H4 (cell line): Measurements from ENCODE around the gene THSD8. TPM values are rescaled to one million over a fixed set of nuclear protein-coding genes. Genes with fewer than 3 reads are reported as not detected.
"Not testable (repeated sequence)": the region's sequence is repeated elsewhere in the genome, so short reads cannot be mapped to it uniquely, and the experiment has no call there.

Experiments
- DNase-seq: peaks from one replicate; pipeline ENCODE4 v3.0.0-alpha.2; 2015; ENCODE audit warnings: low spot score
- total RNA-seq: library from RNA; depleted of rRNA; stranded (reverse); fragments of >200 nt; shearing (Covaris generic); gene quantifications from 2 replicates; pipeline ENCODE4 v1.2.3, GENCODE V29; 2014

Gene THSD8
- total RNA-seq, 1 experiment from 2014 or later, result not detected

DNA sequence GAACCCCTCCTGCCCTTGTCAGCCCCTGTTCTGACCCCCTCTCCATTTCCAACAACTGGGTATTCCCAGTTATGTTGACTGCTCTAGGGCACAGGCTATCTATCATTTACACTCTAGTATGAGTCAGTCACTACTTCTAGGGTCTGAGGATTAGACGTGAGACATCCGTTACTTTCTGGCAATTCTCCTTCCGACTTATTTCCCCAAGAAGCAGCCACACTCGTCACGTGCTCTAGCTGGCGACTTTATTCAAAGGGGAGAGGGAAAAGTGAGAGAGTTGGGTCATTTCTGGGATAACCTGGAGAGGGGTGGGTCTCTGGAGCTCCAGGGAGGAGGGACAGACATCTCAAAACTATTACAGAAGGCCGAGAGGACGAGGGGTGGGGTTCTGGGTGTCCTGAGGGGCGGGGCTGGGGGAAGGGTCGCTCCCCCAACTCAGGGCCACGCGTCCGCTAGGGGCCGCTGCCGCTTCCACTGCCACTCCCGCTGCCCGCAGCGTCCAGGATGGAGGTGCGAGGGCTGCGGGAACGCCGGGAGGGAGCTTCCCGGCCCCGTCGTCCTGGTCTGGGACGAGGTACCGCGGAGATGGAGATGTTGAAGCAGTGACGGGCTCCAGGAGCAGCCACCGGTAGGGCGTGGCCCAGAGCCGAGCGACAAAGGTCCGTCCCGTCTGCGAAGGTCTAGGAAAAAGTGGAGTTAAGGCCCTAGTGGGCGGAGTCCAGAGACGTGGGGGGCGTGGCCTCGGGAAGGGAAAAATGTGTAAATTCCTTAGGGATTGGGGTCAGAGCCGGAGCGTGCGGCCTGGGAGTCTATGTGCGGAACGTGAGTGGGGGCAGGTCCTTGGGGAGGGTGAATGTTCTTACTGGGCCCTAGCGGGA is 23.6 kb downstream of the THSD8 start:
- DNase-seq, result no peak

DNA sequence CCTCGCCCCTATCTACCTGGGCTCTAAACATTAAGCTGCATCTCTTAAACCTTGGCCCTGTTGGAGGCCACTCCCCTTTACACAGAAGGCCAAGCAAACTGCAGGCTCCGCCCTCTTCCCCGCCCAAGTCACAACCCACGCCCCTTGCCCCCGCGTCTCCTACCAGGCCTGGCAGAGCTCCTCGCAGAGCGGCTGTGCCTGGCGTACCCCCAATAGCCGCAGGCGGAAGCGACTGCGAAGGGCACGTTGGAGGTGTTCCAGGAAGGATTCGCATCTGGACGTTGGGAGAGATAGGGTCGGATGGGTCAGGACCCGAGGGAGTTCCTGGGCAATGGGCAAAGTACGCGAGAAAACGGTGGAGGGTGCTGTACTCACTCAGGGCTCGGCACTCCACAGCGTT is 26.6 kb downstream of the THSD8 start:
- no peak for DNase-seq

DNA sequence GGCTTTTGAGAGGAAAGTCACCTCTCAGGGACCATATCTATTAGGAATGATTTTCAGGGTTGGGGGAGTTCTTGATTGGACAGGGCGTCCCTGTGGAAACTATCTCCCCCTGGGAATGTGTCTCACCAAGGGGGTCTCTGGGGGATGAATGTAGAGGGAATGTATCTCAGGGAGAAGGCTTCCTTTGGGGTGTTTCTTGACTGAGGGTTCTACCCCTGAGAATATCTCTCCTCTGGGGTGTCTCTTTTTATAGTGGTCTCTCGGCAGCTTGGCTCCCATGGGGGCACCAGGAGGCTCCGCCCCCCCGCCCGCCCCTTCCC is 31.5 kb downstream of the THSD8 start:
- no peak for DNase-seq

DNA sequence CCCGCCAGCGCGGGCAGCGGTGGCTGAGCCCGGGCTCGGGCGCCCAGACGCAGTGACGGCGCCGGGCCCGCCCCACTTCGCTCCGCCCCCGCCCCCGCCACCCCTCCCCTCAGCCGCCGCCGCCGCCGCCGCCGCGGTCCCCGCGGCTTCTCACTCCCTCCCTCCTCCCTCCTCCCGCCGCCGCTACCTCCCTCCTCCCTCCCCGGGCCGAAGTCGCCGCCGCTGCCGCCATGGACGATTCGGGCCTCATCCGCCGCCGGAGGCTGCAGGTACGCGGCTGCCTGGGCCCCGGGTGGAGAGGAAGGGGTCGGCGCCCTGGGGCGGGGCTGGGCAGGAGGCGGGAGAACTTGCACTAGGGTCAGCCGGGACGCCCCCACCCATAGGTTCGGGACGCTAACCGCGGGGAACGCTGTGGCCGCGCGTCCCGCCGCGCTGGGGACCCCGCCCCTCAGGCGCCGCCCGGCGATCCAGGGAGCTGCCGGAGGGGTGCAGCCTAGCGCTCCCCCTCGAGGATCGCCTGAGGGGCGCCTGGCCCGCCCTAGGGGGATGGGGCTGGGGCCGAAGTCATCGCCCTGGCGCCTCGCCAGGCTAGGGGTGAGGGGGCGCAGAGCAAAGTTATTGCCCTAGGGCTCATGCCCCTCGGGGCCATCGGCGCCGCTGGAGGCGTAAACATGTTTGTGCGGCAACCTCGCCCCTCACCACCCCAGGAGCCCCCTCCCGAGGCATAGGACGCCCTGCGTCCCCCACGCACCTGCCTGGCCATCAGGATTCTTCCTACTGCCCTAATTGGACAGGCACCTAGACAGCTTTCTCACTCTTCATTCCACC is 32.1 kb downstream of the THSD8 start:
- peak; percentile 33 for DNase-seq

DNA sequence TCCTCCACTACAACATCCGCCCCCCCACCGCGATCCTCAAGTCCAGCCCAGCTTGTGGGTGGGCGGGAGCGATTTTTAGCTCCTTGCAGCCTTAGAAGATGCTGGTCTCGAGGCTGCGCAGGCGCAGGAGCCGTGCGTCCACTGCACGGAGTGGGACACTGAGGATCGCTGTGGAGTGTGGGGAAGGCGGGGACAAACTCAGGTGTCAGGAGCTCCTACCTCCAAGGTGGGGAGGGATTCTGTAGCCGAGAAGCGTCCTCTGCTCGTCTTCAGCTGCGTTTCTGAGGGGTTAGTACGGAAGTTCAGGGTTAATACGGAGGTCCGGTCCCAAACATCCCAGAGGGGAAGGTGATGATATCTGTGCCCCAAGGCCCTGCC is 32.7 kb downstream of the THSD8 start, which contains the start of gene RTBDN:
Gene RTBDN (minus strand): TSS at position 14 of the 378 bp plus-strand sequence. CDS start 4,600 bp downstream, outside the sequence.
- peak; percentile 9 for DNase-seq

DNA sequence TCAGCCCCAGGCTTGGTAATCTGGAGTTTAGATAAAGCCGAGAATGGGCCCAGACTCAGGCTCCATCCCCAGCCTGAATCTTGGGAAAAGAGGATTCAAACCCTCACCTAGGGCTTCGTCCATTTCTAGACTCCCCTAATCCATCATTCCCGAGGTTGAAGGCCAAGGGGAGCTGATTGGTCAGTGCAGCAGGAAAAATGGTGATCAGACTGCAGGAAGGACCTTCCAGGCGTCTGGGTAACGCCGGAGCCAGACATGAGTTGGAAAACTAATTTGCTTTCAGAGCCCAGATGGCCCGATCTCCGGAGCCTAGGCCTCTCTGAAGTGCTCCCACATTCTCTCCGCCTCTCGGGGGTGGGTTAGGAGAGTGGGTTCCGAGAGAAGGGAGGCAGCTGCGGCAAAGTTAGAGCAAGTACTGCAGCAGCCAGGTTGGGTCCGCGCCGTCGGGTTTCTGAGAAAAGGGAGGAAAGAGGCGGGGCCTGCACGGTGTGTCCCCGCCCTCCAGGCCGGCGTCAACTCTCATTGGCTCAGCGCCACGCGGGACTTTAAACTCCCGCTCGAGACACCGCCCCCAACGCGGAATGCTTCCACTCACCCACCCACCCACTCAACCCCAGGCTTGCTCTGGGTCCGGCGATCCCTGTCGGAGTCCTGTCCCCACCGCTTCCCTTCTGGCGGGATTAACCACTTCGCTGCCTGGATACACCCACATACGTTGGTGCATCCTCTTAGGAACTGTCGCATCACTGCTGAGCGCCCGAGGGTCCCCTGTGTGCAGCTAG is 33.3 kb downstream of the THSD8 start:
- DNase-seq, result peak; percentile 5

DNA sequence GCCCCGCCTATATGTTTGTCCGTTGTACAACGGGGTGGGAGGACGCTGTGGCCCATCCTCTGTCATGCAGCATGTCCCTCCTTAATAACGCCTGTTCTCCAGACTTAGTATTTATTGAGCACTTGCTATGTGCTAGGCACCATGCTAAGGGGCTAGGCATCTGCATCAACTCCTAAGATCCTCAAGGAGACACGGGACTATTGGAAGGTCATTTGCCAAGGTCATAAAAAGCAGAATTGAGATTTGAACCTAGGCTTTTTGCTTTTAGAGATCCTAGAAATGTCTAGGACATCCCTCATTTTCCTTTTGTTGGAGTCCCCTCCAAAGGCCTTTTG is 34.6 kb downstream of the THSD8 start:
- no peak for DNase-seq

DNA sequence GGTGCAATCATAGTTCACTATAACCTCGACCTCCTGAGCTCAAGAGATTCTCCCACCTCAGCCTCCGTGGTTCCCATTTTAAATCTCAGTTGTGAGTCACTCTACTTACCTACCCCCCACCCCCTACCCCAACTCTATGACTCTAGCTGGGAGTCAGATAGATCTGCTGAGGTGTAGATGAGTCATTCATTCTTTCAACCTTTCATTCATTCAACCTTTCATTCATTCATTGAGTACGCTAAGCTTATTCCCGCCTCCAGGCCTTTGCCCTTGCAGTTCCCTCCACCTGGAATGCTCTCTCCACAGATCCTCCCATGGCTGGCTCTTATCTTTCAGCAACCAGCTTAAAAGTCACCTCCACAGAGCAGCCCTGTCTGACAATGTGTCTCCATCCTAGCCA is 35.4 kb downstream of the THSD8 start:
- DNase-seq, result peak; percentile 5

DNA sequence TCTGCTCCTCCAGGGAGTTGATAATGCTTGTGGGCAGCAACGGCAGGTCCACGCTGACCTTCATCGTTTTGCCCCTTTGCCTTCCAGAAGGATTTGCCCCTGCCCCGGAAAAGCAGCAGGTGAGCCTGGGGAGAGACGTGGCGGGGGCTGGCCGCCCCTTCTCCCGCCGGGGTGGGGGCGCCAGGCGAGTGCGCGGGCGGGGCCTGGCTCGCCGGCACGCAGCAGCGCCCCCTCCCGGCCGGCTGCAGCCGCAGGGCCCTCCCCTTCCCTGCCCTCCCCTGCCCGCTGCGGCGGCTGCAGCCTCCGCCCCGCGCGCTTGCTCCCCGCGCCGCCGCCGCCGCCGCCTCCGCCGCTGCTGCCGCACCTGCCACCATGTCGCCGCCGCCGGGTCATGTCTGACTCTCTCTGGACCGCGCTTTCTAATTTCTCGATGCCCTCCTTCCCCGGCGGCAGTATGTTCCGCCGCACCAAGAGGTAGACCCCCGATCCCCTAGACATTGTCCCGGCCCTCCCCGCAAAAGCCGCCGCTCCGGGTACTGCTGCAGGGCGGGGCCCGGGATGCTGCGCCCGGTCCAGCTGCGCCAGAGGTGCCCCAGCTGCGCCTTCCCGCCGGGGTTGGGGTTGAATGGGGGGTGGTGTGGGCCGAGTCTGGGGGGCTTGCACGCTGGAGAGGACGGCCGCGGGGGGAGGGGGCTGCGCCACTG is 36.5 kb downstream of the THSD8 start, which contains the start of gene MAST1:
Gene MAST1 (plus strand): TSS at position 334 of the 704 bp plus-strand sequence. CDS start 58 bp downstream, at position 392.
- DNase-seq, result peak; percentile 27

DNA sequence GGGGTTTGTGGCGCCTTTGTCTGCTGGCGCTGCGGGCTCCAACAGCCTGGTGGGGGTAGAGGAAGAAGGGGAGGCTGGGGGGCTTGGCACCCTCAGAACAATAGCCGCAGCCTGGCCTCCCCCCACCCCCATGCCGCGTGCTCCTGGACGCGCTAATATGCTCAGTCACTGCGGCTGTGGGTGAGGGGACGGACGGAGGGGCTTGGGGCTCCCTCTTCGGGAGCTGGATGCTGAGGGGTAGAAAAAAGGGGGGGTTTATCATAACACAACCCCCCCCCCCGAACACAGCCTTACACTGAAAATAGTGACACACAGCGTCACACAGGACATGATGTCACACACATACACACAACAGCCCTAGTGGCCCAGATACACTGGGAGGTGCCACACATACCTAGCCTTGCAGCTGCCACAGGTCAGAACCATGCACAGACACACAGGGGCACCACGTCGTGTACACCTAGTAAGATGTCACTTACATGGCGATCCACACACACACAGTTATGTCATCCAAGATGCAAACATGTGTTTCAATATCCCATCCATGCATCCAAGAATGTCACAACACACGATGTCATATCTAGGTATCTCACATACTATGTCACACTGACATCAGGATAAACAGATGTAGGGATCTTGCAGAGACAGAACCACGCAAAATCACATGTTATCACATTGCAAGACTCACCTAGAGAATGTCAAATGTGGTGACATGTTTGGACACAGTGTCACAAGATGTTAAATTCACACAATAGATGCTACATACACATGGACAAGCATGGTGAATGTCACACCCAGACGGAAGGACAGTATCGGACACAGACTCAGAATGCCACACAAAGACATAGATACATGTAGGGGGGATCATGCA is 37.3 kb downstream of the THSD8 start:
- peak; percentile 7 for DNase-seq

DNA sequence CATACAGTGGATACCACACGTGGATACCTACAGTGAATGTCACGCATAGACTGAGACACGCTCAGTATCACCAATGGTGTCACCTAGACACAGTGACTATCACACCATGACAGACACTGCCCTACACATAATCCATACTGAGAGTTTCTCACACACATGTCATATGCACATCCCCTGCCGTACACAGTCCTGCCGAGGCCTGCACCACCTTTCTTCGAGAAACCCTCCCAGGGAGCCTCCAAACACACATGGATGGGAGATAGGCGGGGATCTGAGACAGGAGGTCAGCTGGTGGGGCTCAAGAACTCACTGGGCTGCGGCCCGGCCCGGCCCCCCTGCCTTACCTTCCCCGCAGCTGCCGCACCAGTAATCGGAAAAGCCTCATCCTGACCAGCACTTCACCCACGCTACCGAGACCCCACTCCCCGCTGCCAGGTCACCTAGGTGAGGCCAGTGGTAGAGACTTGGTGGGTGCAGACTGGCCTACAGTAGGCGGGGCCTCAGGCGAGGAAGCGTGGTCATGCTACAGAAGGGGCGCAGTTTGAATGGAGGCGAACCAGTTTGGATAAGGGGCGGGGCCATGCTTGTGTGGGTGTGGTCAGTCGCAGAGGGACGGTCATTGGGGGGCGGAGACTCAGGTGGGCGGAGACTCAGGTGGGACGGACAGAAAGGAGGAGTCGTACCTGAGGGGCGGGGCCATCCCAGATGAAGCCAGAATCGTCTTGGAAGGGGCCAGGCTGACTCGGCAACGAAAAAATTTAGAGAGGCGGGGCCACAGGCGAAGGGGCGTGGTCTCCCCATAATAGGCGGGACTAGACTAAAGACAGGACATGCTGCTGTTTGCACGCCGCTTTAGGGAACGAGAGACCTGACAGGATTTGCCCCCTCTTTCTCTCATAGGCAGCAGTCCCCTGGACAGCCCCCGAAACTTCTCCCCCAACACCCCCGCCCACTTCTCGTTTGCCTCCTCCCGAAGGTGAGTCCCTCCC is 38.5 kb downstream of the THSD8 start:
- DNase-seq, result peak; percentile 27

DNA sequence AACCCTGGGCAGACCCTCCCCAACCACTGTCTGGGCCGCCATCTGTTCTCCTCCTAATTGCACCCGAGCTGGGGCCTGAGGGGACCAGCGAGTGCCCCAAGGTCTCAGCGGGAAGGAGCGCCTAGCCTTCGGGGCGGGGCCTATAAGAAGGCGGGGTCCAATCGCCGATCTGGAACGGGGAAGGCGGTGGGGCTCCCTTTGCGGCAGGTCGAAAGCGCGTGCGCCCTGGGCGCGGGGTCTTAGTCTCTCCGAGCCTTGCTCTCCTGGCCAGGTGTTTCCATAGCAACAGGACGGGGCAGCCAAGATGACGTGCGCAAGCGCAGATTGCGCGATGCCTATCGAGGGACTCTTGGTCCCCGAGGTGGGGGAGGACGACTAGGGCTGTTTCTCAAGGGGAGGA is 39.2 kb downstream of the THSD8 start:
- DNase-seq, result no peak

DNA sequence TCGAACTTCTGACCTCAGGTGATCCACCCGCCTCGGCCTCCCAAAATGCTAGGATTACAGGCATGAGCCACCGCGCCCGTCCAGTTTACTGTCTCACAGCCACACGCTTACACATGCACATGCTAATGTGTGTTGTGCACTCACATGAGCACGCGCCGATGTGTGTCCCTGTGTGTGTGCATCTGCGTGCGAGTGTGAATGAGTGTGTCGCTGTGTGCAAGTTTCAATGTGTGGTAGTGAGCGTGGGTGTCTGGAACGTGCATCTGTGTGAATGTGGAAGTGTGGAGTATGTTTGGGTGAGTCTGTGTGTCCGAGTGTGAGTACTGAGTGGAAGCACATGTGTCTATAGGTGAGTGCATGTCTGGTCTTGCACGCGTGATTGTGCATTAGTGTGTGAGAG is 40.6 kb downstream of the THSD8 start:
- DNase-seq, result no peak

DNA sequence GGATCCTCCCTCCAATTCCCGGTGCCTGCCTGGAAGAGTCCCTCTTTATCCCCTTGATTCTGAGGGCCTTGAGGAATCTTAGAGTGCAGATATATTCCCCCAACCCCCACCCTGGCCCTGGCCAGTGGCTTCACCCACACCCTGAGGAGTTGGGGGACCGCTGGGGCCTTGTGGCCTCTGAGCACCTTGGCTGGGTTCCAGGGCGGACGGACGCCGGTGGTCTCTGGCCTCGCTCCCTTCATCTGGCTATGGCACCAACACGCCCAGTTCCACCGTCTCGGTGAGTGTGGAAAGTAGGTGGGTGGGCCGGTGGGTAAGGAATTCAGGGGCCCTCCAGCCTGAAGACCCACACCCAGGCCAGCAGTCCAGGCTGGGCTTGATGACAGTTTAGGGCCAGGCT is 41.5 kb downstream of the THSD8 start:
- DNase-seq, result peak; percentile 4

DNA sequence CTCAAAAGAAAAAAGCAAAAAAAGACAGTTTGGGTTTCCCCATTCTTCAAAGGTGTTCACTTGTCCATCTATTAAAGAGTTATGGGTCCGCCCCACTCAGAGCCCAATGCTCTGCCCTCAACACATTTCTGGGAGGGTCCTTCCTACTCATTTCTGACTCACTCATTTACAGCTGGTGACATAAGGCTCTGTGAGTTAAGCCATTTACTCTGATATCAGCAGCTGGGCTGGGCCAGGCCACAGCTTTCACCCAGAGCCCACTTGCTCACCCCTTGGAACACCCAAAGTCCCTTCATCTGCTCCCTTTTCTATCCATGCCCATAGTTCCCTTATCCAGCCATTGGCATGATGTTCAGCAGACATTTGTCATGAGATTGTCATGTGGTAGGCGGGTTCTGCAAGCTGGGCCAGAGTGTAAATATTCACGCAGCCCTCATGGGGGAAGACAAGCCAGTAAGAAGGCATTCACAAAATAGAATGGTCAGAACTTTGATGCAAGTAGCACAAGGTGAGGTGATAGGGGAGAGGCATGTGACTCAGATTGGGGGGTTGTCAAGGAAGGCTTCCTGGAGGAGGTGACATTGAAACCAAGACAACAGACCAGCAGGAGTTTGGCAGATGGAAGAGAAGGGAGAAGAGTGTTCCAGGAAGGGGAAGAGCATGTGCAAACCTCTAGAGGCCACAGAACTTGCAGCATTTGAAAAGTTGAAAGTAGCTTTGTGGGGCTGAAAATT is 42.3 kb downstream of the THSD8 start:
- peak; percentile 4 for DNase-seq

DNA sequence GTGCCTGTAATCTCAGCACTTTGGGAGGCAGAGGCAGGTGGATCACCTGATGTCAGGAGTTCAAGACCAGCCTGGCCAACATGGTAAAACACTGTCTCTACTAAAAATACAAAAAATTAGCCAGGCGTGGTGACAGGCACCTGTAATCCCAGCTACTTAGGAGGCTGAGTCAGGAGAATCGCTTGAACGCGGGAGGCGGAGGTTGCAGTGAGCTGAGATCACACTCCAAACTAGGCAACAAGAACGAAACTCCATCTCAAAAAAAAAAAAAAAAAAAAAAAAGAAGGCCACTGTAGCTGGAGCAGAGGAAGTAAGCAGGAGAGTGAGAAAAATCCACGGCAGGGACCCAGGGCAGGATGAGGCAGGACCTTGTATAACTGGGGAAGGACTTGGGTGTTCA is 44.7 kb downstream of the THSD8 start:
- DNase-seq, result not testable (repeated sequence)

DNA sequence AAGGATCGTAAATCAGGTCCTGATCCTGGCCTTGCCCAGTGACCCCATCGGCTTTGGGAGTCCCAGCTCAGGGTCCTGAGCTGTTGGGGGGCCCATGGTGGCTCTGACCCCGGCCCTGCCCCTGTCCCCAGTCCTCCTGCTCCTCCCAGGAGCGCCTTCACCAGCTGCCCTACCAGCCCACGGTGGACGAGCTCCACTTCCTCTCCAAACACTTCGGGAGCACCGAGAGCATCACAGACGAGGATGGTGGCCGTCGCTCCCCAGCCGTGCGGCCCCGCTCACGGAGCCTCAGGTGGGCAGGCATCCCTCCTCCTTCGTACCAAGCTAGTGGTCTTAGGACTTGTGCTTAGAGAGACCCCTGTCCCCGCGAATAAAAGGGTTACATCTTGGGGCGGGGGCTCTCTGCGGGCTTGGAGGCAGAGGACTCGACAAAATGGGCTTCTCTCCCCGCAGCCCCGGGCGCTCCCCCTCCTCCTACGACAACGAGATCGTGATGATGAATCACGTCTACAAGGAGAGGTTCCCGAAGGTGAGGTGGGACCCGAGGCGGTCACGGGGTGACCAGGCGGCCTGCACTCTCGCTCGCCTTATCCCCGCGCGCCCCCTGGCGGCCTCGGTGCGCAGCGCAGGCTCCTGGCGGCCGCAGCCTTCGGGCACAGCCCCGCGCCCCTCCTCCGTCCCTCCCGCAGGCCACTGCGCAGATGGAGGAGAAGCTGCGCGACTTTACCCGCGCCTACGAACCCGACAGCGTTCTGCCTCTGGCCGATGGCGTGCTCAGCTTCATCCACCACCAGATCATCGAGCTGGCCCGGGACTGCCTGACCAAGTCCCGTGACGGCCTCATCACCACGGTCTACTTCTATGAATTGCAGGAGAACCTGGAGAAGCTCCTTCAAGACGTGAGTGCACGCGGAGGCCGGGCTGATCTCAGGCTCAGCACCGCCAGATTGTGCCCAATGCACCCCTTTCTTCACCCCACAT is 45.6 kb downstream of the THSD8 start:
- peak; percentile 87 for DNase-seq
